Heart left ventricle (tissue), 13 donors: ENCODE results near the gene ZNF75A.
"Not testable (repeated sequence)": the region's sequence is repeated elsewhere in the genome, so short reads cannot be mapped to it uniquely, and the experiment has no call there.

Experiments used
- POLR2A ChIP-seq, 2 donors: fragments of 450-650 bp; IDR thresholded peaks; one replicate each; pipeline ENCODE4 v1.6.1; 2017; ENCODE audit warnings: antibody characterized with exemption in 2 of 2, mild to moderate bottlenecking in 2 of 2, moderate library complexity in 2 of 2
- TF ChIP-seq, protein P1 (sequence below), 12 donors: fragments of 200-600 bp; sonication (generic) in 4 of 12; IDR thresholded peaks; one replicate each; pipeline versions ENCODE4 v1.5.0 to v1.8.0; 2018 to 2022; ENCODE audit warnings: antibody characterized with exemption in 12 of 12, mild to moderate bottlenecking in 5 of 12
- donor health status: ischemic (EF 13 %, LVEDD 7.1; RV severe dilation, severe dysfunction).
- donor health status: DM: no; HTN: yes; CAD: no.
- donor health status: DM: no; HTN: no; CAD: no.
- donor health status: ischemic (EF 25% LVEDD 6.9; RV normal size, moderate dysfunction).
- donor health status: ischemic (EF 25% LVEDD 5.7; RV mildly dilated, moderate dysfunction).
- donor health status: ischemic (EF 35%, LVEDD 5.7; RV mildly dilated, moderate dysfunction).
- donor health status: nonischemic (EF 11% LVEDD 7.7; RV severe dilation, severe dysfunction).
- donor health status: DM: yes; HTN: yes; CAD: no.
- donor health status: PGD.
- donor health status: ischemic (EF 29% LVEDD 5.4; RV normal size, mild dysfunction).
- donor health status: nonischemic (EF 23%, LVEDD 6.1; RV moderate dilation, normal function).

DNA sequence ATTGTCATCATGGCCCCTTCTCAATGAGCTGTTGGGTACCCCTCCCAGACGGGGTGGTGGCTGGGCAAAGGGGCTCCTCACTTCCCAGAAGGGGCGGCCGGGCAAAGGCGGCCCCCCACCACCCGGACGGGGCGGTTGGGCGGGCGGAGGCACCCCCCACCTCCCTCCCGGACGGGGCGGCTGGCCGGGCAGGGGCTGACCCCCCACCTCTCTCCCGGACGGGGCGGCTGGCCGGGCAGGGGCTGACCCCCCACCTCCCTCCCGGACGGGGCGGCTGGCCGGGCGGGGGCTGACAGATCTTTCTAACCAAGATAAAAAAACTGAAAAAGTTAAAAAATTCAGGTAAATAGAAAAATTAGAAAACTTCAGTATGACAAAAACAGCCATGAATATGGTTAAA lies 34.0 kb upstream of the ZNF75A start:
- TF ChIP-seq POLR2A (IDR thresholded peaks at IDR 0.05), result not testable (repeated sequence)
- TF ChIP-seq, protein P1, sequence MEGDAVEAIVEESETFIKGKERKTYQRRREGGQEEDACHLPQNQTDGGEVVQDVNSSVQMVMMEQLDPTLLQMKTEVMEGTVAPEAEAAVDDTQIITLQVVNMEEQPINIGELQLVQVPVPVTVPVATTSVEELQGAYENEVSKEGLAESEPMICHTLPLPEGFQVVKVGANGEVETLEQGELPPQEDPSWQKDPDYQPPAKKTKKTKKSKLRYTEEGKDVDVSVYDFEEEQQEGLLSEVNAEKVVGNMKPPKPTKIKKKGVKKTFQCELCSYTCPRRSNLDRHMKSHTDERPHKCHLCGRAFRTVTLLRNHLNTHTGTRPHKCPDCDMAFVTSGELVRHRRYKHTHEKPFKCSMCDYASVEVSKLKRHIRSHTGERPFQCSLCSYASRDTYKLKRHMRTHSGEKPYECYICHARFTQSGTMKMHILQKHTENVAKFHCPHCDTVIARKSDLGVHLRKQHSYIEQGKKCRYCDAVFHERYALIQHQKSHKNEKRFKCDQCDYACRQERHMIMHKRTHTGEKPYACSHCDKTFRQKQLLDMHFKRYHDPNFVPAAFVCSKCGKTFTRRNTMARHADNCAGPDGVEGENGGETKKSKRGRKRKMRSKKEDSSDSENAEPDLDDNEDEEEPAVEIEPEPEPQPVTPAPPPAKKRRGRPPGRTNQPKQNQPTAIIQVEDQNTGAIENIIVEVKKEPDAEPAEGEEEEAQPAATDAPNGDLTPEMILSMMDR (IDR thresholded peaks at IDR 0.05), result not testable (repeated sequence)
